HG03558 (cell line): ENCODE data around the gene NAPSA.
A peak's percentile ranks its signal among the peaks of the same experiment; 100 is the strongest.
"Not testable (repeated sequence)": the region's sequence is repeated elsewhere in the genome, so short reads cannot be mapped to it uniquely, and the experiment has no call there.

ENCODE experiments used
- ATAC-seq: cut with Tn5 transposase; IDR thresholded peaks from one replicate; pipeline ENCODE4 v1.9.1; 2021; ENCODE audit warnings: moderate number of reproducible peaks; ENCODE audit not compliant: unreplicated experiment; ENCODE audit errors: extremely low read depth

The NAPSA gene

DNA sequence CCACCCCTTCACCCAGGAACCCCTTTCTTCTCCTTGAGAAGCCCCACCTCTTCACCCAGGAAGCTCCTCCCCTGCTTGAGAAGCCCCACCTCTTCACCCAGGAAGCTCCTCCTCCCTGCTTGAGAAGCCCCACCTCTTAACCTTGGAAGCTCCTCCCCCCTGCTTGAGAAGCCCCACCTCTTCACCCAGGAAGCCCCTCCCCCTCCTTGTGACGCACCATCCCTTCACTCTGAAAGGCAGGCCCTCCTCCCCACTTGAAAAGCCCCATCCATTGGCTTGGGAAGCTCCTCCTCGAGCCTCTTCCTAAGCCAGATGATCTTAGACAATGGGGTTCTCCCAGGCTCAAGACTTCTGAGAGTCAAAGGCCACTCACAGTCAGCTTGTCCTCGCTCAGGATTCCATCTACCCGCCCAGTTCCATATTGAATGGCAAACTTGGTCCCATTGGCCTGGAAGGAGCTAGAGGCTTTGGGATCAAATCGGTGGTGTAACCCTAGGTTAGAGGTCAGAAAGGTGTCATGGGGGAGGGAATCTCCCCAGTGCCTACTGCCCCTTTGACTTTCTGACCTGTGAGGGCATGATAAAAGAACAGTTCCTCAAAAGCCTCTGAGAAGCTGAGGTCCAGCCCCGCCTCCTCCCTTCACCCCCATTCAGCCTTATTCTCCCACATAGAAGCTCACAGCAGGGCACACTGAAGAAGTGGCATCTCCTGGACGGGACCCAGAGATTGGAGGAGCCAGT lies 4.0 kb downstream of the NAPSA start:
- ATAC-seq, result no peak

DNA sequence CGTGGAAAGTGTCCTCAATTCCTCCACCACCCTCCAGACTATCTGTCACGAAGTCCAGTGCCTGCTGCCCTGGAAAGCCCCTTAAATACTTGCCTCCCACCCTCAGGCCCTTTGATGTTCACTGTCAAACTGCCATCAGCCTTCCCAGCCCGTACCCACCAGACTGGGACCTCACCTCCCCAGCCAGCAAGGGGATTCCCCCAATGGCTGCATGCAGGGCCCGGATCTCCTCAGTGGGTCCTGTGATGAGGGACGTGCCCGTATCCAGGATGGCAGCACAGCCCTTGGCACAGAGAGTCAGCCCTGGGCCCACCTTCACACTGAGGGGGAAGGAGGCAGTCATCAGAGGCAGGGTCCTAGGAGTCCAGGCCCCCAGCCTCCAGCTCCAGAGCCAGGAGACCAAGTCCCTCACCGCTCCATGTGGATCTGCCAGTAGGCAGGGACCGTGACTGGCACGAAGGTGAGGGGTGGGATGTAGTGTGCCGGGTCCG lies 6.1 kb downstream of the NAPSA start:
- ATAC-seq, result no peak

DNA sequence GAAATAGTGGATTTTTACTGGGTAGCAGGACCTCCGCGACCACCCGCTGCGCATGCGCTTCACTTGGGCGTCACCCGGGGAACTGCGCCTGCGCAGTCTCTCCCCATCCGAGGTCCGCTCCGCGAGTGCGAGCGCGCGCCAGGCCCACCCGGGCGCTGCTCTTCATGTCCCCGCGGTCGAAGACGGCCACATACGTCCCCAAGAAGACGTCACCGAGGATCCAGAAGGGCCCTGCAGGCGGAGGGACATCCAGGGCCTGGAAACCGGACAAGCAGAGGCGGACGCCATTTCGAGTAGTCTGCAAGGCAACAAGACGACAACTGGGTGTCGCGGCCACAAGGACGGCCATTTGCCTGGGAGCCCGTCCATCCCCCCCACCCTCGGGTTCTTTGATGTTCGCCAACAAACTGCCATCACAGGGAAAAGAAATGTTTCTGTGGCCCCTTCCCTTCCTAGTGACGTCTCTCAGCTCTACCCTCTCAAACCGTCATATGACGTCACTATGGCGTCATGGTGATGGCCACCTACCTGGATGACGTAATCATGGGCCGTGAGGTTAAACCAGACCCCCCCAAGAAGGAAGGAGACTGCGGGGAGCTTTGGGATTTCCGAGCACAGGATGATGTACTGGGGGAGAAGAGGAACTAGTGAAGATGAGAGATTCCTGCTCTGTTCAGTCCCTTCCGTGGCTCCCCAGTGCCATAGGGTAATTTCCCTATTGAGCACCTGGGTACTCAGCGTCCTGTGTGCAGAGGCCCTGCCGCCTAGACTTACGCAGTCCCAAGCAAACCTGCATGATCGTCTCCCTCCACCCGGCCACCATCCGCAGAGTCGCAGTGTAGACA lies 6.7 kb downstream of the NAPSA start:
- ATAC-seq, result no peak

DNA sequence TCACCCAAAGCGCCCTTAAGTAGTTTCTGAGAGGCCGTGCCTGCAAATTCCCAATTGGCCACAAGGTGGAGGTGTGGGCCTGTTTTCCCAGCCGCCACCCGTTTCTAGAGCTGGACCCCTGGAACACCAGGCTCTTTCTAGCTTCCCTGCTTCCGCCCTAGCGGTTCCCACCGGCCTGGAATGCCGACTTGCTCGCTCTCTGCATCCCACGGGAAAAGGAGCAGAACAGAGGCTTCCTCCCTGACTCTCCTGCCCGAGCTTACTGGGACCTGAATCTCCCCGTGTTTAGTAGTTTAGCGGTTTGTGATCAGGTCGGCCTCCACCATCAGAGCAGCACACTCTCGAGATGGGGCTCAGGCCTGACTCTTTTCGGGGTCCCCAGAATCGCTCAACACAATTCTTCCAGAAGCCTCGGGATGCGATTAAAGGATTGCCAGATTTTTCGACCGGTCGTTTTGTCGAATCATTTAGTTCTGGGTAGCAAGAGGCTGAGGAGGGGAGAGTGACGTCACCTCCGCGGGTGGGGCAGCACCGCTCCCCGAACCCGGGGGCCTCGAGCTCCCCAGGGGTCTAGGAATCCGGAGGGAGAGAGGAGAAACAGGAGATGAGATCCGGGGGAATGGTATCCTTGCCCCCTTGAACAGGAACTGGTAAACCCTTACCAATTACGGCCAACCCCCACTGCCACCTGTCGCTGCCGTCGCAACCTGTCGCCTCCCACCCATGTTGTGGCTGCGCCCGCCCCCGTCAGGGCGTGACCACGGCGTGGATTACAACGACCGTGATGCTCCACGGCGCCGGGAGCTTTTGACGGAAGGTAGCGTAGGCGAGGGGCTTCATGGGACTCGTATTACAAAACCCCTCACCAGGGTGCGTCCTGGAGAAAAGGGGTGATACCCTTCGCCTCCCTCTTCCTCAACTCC lies 8.0 kb downstream of the NAPSA start:
- no peak for ATAC-seq

DNA sequence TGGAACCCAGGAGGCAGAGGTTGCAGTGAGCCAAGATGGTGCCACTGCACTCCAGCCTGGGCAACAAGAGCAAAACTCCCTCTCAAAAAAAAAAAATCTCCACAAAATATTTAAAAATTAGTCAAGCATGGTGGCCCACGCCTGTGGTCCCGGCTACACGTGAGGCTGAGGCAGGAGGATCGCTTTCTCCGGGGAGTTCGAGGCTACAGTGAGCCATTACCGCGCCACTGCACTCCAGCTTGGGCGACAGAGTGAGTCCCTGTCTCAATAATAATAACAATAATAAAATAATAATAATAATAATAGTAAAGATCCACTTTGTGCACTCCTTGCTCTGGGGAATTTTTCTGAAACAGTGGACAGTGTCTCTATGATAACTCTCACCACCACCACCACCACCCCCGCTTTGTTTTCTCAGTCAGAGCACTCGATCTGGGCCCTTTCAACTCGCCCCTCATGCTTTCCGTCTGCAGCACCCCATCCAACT lies 8.7 kb downstream of the NAPSA start:
- ATAC-seq, result no peak

DNA sequence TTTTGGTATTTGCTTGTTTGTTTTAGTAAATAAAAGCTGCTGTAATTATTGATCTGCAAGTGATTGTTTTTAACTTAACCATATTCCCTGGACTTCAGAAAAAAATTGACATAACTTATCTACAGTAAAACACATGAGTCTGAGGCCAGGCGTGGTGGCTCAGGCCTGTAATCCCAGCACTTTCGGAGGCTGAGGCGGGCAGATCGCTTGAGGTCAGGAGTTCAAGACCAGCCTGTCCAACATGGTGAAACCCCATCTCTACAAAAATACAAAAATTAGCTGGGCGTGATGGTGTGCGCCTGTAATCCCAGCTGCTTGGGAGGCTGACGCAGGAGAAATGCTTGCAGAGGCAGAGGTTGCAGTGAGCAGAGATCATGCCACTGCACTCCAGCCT lies 12.0 kb downstream of the NAPSA start:
- not testable (repeated sequence) for ATAC-seq

DNA sequence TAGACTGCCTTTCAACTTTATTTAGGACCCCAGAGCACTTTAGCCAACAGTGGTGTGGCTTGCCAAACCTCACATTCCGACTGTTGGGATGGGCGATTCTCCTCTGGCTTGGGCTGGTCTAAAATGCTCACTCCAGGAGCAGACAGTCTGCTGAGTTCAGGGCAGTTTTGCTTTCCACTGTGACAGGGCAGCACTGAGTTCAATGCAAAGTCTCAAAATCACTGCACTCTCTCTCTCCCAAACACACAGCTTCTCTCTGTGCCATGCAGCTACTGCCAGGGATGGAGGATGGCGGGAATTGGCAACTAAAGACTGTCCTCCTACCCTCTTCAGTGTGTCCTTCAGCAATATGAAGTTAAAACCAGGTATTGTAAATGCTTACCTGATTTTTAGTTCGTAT lies 13.2 kb downstream of the NAPSA start:
- no peak for ATAC-seq

DNA sequence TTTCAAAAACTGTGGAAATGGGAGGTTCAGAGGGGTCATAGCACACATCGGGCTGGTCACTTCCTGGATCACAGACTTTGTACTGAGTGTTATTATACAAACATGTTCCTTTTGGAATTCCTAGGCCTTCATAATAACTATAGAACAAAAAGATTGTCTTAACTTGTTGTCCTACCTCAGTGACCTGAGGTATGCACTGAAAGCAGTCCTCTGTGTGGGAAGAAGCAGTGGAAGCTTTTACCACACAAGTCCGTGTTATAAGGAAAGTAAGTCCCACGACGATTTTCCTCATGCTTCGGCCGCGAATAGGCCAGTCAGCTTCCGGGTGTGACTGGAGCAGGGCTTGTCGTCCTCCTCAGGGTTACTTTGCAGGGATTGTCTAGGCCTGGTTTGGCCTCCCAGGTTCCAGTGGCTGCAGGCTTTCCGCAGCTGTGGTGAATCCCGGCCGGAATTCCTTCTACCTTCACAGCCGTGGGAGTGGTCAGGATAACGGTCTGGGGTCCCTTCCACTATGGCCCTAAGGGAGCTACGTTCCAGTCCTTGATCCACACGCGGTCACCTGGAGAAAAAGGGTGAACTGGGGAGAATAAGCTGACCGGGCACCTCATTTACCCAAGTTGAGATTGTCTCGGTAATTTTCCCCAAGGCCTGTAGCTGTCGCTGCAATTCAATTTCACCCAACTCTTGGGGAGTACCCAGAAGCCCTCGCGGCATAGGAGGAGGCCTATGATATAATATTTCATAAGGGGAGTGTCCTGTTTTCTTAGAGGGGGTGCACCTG lies 16.0 kb downstream of the NAPSA start:
- no peak for ATAC-seq

DNA sequence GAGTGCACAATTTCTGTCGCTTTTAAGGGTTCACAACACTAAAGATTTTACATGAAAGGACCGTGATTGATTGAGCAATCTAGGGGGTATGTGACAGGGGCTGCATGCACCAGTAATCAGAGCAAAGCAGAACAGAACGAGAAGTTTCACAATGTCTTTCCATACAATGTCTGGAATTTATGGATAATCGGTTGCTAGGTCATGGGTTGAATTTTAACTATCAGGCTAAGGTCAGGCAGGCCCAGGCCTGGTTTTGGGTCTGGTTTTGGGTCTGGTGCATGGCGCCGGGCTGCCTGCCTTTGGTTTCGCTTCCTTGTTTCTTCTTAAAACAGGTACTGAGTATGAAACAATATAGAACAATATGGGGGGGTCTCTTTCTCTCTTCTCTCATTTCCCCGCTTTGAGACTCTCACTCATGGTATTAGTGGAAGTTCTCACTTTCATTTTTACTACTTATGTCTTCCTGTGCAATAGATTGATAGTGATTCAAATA lies 18.3 kb downstream of the NAPSA start:
- ATAC-seq, result not testable (repeated sequence)

DNA sequence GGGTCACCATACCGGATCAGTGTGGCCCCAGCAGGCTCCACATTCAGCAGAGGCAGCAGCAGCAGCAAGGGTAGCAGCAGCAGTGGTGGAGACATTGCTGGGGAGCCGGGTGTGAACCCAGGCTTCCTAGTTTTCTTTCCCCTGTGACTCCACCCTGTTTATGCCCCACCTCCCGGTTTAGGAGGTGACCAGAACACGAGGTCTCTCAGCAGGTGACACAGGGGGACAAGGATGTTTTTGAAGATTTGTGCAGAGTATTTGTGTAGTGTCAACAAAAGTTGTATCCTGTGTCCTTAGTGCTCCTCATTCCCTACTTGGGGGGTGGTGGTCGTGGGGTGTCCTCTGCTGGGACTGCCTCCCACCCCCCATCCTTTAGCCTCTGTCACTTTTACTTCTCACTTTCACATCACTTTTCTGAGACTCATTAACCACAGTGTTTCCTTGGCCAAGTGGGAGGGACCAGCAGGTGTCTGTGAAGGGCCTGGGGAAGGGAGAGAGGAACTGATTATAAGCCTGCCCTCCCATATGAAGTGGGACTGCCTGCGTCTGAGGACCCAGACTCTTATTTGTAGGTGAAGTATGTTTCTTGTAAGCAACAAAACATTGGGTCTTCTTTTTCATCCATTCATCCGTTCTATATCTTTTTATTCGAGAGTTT lies 20.6 kb downstream of the NAPSA start:
- ATAC-seq, result no peak

DNA sequence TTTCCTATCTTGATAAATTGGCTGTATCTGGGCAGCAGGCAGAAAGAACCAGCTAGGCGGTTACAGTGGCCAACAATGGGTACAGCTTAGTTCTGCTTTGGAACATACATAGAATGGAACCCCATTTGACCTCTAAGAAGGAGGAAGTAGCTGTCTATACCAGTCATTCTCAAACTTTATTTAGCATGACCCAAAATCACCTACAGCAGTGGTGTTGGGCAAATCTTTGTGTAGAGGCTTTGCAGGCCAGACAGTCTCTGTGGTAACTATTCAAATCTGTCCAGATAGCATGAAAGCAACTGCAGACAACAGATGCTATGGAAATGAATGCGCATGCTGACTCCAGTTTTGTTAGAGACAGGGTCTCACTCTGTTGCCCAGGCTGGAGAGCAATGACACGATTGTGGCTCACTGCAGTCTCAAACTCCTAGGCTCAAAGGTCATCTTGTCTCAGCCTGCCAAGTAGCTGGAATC lies 24.3 kb downstream of the NAPSA start:
- peak; percentile 42 for ATAC-seq

DNA sequence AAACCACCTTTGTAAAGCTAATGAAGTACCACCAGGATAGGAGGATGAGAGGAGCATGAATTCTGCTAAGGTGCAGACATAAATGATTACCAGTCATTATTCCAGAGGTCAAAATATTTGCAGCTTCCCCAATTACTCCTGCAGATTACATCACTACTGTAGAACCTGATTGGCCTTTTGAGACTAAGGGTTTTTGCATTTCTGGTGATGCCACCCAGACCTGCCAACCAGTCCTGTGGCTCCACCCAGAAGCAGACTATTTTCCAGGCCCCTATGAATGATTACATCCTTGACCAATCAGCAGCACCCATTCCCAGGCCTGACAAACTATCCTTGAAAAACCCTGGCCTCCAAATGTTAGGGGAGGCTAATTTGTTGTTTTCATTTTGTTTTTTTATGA lies 25.1 kb downstream of the NAPSA start:
- ATAC-seq, result no peak

DNA sequence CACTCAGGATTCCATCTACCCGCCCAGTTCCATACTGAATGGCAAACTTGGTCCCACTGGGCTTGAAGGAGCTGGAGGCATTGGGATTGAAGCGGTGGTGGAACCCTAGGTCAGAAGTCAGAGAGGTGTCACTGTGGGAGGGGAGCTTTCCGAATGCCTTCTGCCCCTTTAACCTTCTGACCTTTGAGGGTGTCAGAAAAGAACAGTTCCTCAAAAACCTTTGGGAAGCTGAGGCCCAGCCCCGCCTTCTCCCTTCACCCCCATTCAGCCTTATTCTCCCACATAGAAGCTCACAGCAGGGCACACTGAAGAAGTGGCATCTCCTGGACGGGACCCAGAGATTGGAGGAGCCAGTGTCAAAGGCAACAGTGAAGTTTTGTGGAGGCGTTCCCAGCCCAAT lies 28.4 kb downstream of the NAPSA start:
- not testable (repeated sequence) for ATAC-seq

DNA sequence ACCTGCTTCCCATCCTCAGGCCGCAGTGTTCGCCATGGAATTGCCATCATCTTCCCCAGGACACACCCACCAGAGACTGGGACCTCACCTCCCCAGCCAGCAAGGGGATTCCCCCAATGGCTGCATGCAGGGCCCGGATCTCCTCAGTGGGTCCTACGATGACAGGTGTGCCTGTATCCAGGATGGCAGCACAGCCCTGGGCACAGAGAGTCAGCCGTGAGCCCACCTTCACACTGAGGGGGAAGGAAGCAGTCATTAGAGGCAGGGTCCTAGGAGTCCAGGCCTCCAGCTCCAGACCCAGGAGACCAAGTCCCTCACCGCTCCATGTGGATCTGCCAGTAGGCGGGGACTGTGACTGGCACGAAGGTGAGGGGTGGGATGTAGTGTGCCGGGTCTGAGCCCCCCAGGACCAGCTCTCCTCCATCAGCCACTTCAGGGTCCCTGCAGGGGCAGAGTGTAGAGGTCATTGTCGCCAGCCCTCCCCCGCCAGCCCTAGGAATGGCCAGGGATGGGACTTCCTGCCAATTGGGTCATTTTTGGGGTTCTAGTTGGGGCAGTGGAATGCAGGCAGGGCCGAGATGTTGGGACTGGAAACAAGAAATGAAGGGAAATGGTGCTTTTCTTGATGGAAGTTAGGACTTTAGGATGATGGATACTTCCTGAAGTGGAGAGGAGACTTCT lies 30.6 kb downstream of the NAPSA start:
- ATAC-seq, result no peak

DNA sequence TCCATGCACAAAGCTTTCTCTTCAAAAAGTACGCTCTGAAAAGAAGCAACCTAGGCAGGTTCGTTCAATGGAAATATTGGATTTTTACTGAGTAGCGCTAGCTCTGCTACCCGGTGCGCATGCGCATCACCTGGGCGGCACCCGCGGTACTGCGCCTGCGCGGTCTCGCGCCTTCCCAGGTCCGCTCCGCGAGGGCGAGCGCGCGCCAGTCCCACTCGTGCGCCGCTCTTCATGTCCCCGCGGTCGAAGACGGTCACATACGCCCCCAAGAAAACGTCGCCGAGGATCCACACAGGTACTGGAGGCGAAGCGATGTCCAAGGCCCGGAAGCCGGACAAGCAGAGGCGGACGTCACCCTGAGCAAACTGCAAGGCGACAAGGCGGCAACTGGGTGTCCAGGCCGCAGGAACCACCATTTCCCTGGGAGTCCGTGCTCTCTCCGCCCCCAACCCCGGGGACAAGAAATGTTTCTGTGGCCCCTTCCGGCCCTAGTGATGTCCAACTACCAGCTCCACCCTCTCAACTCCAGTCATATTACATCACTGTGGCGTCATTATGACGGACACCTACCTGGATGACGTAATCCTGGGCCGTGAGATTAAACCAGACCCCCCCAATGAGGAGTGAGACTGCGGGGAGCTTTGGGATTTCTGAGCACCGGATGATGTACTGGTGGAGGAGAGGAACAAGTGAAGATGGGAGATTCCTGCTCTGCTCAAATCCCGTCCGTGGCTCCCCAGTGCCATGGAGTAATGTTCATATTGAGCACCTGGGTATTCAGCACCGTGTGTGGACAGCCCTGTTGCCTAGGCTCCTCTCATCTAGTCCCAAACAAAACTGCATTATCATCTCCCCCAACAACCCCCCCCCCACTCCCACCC lies 31.5 kb downstream of the NAPSA start:
- peak; percentile 18 for ATAC-seq

DNA sequence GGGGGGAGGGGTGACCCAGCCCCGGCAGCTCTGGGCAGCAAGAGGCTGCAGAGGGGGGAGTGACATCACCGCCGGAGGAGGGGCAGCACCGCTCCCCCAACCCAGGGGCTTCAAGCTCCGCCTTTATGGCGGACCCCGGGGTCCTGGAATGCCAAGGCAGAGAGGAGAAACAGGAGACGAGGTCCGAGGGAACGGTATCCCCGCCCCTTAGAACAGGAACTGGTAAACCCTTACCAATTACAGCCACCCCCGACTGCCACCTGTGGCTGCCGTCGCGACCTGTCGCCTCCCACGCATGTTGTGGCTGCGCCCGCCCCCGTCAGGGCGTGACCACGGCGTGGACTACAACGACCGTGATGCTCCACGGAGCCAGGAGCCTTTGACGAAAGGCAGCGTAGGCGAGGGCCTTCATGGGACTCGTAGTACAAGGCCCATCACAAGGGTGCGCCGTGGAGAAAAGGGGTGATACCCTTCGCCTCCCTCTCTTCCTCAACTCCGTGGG lies 32.2 kb downstream of the NAPSA start:
- peak; percentile 35 for ATAC-seq
